NCI-H774 (cell line): ENCODE results near the gene CDH23.

ENCODE experiments used
- DNase-seq: peaks from one replicate; lab custom pipeline; 2025; lab: John Stamatoyannopoulos, UW

Gene CDH23

DNA sequence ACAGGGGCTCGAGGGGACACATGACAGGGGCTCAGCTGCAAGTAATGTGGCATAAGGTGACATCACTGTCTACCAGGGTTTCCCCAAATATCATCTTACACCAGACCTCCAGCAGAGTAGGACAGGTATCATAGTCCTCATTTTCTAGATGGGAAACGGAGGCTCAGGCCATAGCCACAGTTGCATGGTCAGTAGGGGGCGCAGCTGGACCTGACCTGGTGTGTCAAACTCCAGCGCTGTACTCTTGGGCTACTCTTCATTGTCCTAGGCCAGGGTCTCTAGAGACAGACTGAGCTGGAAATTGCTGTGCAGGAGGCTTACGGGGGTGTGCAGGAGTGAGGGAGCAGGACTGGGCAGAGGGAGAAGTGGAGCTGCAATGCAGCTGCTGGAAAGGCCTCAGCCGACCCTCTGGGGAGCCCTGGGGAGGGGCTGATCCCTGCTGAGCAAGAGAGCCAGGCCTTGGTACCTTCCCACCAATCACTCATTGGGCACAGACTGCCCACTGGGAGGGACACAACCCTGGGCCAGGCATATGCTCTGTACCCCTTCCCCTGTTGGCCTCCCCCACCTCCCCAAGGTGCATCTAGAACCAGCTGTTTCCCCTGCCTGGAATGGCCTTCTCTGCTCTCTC is 89.9 kb downstream of the CDH23 start:
- DNase-seq, result no peak

DNA sequence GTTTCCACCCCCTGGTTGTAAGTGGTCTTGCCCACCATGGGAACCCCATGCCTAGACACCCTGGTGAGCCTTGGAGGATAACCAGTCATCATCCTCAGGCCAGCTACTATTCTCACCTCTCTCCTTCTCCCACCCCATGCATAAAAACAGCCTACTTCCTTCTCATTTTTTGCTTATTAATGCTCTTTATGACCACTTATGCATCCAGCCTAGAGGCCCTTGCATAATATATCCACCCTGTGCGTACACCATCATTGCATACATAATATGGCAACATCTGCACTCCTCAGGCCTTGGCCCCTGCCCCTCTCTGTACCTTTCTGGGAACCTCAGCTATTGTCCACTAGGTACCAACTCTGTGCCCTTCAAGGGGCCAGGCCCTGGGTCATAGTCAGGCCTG is 91.0 kb downstream of the CDH23 start:
- no peak for DNase-seq

DNA sequence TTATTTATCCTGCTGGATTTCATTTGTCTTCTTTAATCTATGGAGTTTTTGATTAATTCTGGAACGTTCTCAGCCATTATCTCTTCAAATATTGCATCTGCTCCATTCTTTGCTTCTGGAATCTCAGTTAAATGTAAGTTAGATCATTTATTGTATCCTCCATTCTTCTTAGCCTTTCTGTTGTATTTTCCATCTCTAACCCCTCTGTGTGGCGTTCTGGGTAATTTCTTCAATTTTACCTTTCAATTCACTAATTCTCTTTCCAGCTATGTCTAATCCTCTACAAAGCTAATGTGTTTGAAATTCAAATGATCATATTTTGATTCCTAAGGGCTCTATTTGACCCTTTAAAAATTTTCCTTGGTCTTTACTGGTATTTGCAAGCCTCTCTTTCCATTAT is 92.4 kb downstream of the CDH23 start:
- no peak for DNase-seq

DNA sequence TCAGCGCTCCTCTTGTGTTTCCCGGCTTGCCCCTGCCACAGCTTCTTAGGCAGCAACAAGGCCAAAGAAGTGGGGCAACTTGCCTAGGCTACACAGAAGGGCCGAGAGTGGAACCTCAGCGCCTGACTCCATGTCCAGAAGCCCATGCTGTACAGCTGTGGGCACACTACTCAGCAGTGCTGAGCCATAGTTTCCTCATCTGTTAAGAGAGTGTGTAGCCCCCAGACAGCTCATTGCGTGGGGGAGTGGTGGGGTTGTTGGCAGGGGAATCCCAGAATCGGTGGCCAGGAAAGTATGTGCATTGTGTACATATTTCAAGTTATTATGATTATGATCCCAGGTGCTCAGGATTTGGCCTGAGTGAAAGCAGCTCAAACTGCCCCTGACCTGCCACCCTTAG is 96.2 kb downstream of the CDH23 start:
- DNase-seq, result no peak

GRCh38 chr10:71493741-71494140 is 97.0 kb downstream of the CDH23 start:
- DNase-seq, result no peak

DNA sequence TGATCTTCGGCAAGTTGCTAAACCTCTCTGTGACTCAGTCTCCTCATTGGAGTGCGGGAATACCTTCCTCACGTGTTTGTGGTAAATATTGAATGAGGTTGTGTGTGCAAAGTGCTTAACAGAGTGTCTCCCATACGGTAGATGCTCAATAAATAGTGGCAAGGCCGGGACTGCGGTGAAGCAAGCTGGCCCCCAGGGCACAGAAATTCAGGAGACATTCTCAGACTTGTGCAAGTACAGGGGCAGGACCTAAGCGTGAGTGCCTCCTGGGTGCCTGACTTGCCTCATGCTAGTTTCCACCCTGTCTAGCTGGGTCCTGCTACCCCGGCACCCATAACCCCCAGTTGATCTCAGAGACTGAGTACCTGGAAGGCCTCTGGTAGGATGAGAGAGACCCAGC is 97.8 kb downstream of the CDH23 start:
- DNase-seq, result no peak

DNA sequence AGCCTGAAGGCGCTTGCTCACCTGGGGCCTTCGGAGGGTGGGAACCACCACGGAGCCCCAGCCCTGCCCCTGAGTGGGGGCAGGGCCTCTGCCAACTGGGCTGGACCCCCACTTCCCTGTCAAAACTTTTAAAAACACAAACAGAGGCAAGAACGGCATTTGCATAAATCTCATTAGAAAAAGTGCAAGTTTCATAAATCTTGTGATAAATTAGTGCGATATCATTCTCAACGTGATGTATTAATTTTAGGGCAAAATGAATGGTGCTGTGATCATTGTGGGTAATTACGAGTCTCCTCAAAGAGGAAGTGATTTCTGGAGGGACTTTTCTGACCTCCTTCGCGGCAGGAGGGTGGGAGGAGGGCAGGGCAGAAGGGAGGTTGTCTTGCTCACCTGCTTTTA is 98.3 kb downstream of the CDH23 start:
- DNase-seq, result no peak

GRCh38 chr10:71496927-71497762 is 100.4 kb downstream of the CDH23 start:
- DNase-seq, result no peak

GRCh38 chr10:71497763-71498326 is 101.1 kb downstream of the CDH23 start:
- no peak for DNase-seq

DNA sequence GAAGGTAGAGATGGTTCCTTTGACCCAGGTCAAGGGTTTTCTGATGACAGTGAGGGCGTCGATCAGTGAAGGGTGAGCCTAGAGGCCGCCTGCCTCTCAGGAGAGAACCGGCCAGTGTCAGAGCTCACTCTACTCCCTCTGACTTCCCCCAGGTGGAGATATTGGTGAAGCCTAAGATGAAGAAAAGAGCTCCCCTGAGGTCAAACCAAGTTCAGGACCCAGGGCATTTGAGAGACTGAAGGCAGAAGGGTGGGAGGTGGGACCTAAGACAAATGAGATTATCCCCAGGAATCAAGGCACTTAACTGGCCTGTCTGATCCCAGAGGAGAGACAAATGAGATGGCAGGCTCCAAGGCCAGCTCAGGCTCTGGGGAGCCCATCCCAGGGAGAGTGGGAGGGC is 104.7 kb downstream of the CDH23 start:
- DNase-seq, result no peak

DNA sequence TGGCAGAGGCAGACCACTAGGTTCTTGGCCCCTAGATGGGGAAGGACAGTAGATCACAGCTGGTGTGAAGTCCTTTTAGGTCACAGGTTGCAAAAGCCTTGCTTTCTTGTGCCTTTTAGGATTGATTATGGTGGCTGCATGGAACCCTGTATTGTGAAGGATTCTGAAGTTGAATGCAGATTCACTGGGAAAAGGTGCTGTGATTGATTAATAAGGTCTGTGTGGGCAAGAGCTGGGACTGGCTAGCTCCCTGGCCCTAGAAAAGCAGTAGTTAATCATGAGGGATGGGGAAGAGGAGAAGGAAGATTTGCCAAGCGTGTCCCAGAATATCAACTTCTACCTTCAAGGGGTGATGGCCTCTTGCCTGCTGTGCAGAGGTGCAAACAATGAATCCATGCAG is 105.5 kb downstream of the CDH23 start:
- no peak for DNase-seq

DNA sequence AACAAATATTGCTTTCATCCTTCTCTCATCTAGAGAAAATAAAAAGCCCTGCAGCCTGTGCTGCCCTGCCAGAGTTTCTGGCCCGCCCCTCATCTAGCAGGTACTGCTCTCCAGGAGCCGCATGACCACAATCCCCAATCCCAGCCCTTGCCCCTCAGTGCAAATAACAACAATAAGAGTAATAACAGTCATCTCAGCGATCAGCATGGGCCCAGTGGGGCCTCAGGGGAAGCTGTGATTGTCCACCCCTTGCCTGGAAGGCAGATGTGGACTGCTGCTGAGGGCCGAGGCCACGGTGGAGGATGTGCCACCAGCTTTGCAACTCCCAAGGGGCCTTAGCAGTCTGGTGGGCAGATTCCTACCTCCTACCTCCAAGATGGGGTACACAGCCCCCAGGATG is 106.1 kb downstream of the CDH23 start:
- no peak for DNase-seq

- DNase-seq, result no peak
Measured at GRCh38 chr10:71504168-71504567, 107.4 kb downstream of the CDH23 start.

- DNase-seq, result no peak
Measured at GRCh38 chr10:71504570-71504969, 107.8 kb downstream of the CDH23 start.

GRCh38 chr10:71505862-71506261 is 109.1 kb downstream of the CDH23 start:
- no peak for DNase-seq

- no peak for DNase-seq
Measured at GRCh38 chr10:71509444-71509843, 112.7 kb downstream of the CDH23 start.

- DNase-seq, result no peak
Measured at GRCh38 chr10:71511206-71511605, 114.5 kb downstream of the CDH23 start.

DNA sequence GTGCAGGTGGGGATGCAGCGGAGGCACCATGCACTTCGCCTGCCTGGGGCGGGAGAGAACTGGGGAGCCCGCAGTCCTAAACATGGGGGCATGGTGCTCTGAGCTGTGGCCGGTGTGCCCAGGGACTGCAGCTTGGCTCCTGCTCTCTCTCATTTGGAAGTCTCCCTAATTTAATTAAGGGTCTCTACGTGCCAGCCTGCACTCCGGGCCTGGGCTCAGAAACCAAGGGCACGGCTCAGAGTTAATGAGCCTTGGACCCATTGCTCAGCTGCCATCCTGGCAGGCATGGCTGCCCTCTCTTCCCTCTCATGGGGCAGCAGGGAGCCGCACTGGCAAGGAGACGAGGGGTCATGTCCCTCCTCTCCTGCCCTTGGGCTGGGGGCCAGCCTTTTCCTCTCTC is 115.6 kb downstream of the CDH23 start:
- DNase-seq, result no peak

- no peak for DNase-seq
Measured at GRCh38 chr10:71512761-71513539, 116.2 kb downstream of the CDH23 start.

GRCh38 chr10:71513540-71513853 is 116.8 kb downstream of the CDH23 start:
- DNase-seq, result no peak

- DNase-seq, result no peak
Measured at GRCh38 chr10:71513936-71514335, 117.2 kb downstream of the CDH23 start.

GRCh38 chr10:71515531-71516172 is 118.9 kb downstream of the CDH23 start:
- no peak for DNase-seq
